CD4-positive, alpha-beta T cell (primary cell): ENCODE data around the gene TMEM132C. TPM values are rescaled to one million over a fixed set of nuclear protein-coding genes. Genes with fewer than 3 reads are reported as not detected.

ENCODE experiments used
- ATAC-seq: fragments of 200-7000 bp; cut with Tn5 transposase; one replicate; pipeline ENCODE4 v1.10.0; 2022; ENCODE audit warnings: mild to moderate bottlenecking; ENCODE audit not compliant: poor library complexity
- CTCF ChIA-PET: fragments of 350-600 bp; sonication (Branson Sonifier 250); formaldehyde crosslinking; loops from one replicate; lab custom pipeline; 2021; ENCODE audit warnings: antibody characterized with exemption, inconsistent platforms; lab: Charles Lee
- POLR2A ChIA-PET: fragments of 350-600 bp; sonication (Branson Sonifier 250); formaldehyde crosslinking; loops from one replicate; lab custom pipeline; 2021; ENCODE audit warnings: antibody characterized with exemption, inconsistent platforms; lab: Charles Lee
- DNase-seq, 14 experiments: peaks; one replicate each; pipeline ENCODE4 v3.0.0-alpha.2; 2013 to 2020; ENCODE audit warnings: mixed read lengths in 2 of 14
- H3K27ac ChIP-seq, 2 donors: one replicate each; pipeline versions ENCODE4 v1.5.1 to v1.7.0; 2013; ENCODE audit warnings: low read length in 2 of 2, low read depth in 1 of 2, mild to moderate bottlenecking in 1 of 2
- H3K27me3 ChIP-seq, 2 experiments: 1 replicate in 1 of 2; 2 replicates in 1 of 2; pipeline versions ENCODE4 v1.6.1 to v1.7.0; 2013; ENCODE audit warnings: low read length in 2 of 2, control low read depth in 1 of 2, mild to moderate bottlenecking in 1 of 2, moderate library complexity in 1 of 2; ENCODE audit not compliant: insufficient read depth in 2 of 2, control insufficient read depth in 1 of 2
- H3K36me3 ChIP-seq: one replicate; pipeline ENCODE4 v1.6.1; 2013; ENCODE audit warnings: low read length, control low read depth; ENCODE audit not compliant: insufficient read depth
- H3K4me1 ChIP-seq: one replicate; pipeline ENCODE4 v1.6.1; 2013; ENCODE audit warnings: low read length, control low read depth; ENCODE audit not compliant: insufficient read depth
- H3K4me3 ChIP-seq: one replicate; pipeline ENCODE4 v1.5.1; 2013; ENCODE audit warnings: mild to moderate bottlenecking, low read length, moderate library complexity
- H3K9me3 ChIP-seq, 2 experiments: 1 replicate in 1 of 2; 2 replicates in 1 of 2; pipeline versions ENCODE4 v1.6.1 to v1.7.0; 2013; ENCODE audit warnings: low read length in 2 of 2, mild to moderate bottlenecking in 2 of 2, control low read depth in 1 of 2, moderate library complexity in 1 of 2; ENCODE audit not compliant: control insufficient read depth in 1 of 2, insufficient read depth in 1 of 2
- H3K27ac Mint-ChIP-seq: one replicate; pipeline ENCODE4 v1.8.0; 2020; ENCODE audit warnings: mixed read lengths
- H3K27me3 Mint-ChIP-seq: one replicate; pipeline ENCODE4 v1.8.0; 2021; ENCODE audit warnings: mixed read lengths
- H3K36me3 Mint-ChIP-seq: one replicate; pipeline ENCODE4 v1.8.0; 2021; ENCODE audit warnings: low read depth, mixed read lengths
- H3K4me1 Mint-ChIP-seq: one replicate; pipeline ENCODE4 v1.8.0; 2021; ENCODE audit warnings: low read depth, mixed read lengths
- H3K4me3 Mint-ChIP-seq: one replicate; pipeline ENCODE4 v1.8.0; 2020; ENCODE audit warnings: mild to moderate bottlenecking, mixed read lengths
- H3K9me3 Mint-ChIP-seq: one replicate; pipeline ENCODE4 v1.8.0; 2020; ENCODE audit warnings: mixed read lengths
- intact Hi-C, 2 experiments: fragments of 100-400 bp; cut with DNase I in 1 of 2; cut with micrococcal nuclease in 1 of 2; formaldehyde crosslinking; loops; one replicate each; pipeline versions ENCODE4 v1.15.1 to v1.9.0; 2023 to 2025; cut with DNase I, micrococcal nuclease
- total RNA-seq, 174 experiments: library from RNA in 2 of 174; stranded (reverse) in 2 of 174; gene quantifications; one replicate each; pipeline ENCODE4 v1.2.3 and lab custom pipeline; 2021 to 2026
- TF ChIP-seq, protein P1 (sequence below): fragments of 200-600 bp; IDR thresholded peaks from one replicate; pipeline ENCODE4 v1.8.0; 2022; ENCODE audit warnings: antibody characterized with exemption, mild to moderate bottlenecking

Gene TMEM132C
- total RNA-seq, 2 experiments from 2014 or later = not detected

GRCh38 chr12:128672893-128673292 lies 405.9 kb downstream of the TMEM132C start:
- H3K4me3 Mint-ChIP-seq = no peak overlapping the region
- no peaks in the 10 kb centered on the region for H3K27me3 Mint-ChIP-seq
- TF ChIP-seq, protein P1, sequence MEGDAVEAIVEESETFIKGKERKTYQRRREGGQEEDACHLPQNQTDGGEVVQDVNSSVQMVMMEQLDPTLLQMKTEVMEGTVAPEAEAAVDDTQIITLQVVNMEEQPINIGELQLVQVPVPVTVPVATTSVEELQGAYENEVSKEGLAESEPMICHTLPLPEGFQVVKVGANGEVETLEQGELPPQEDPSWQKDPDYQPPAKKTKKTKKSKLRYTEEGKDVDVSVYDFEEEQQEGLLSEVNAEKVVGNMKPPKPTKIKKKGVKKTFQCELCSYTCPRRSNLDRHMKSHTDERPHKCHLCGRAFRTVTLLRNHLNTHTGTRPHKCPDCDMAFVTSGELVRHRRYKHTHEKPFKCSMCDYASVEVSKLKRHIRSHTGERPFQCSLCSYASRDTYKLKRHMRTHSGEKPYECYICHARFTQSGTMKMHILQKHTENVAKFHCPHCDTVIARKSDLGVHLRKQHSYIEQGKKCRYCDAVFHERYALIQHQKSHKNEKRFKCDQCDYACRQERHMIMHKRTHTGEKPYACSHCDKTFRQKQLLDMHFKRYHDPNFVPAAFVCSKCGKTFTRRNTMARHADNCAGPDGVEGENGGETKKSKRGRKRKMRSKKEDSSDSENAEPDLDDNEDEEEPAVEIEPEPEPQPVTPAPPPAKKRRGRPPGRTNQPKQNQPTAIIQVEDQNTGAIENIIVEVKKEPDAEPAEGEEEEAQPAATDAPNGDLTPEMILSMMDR = no peak
- no peak for ATAC-seq
- no peak overlapping the region for H3K4me3 ChIP-seq
- H3K9me3 Mint-ChIP-seq = peaks cover 2% of the 10 kb centered on the region
- no peaks in the 10 kb centered on the region for H3K4me1 ChIP-seq
- no peak for DNase-seq
- H3K36me3 ChIP-seq = no peaks in the 10 kb centered on the region
- no peak overlapping the region for H3K27ac ChIP-seq
- no peaks in the 10 kb centered on the region for H3K4me1 Mint-ChIP-seq
- peaks cover 0 to 5% of the 10 kb centered on the region in 2 experiments for H3K9me3 ChIP-seq
- H3K27me3 ChIP-seq = no peaks in the 10 kb centered on the region
- H3K27ac Mint-ChIP-seq = no peak overlapping the region
- POLR2A ChIA-PET = no interaction called here
- no peaks in the 10 kb centered on the region for H3K36me3 Mint-ChIP-seq
- intact Hi-C loops = no loop called here
- CTCF ChIA-PET = no interaction called here

DNA sequence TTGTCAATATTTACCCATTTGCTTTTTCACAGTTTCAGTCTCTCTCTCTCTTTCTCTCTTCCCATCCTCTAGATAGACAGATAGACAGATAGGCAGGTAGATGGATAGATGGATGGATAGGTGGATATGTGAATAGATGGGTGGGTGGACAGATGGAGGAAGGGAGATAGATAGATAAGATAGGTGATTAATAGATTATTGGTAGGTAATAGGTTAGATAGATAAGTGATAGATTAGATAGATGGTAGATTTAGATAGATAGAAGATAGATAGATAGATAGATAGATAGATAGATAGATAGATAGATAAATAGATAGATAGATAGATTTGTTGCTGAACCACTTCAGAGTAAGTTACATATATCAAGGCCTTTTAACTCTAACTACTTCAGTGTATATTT lies 408.6 kb downstream of the TMEM132C start:
- DNase-seq (no peak), ATAC-seq (no peak)
- intact Hi-C loops = no loop called here
- Histone ChIP-seq H3K36me3 (no peaks in the 10 kb centered on the region), H3K4me3 (no peak overlapping the region), H3K27me3 (no peaks in the 10 kb centered on the region), H3K4me1 (no peaks in the 10 kb centered on the region), H3K9me3 (peaks cover 0 to 5% of the 10 kb centered on the region in 2 experiments), H3K27ac (no peak overlapping the region)
- Mint-ChIP-seq H3K4me3 (no peak overlapping the region), H3K36me3 (no peaks in the 10 kb centered on the region), H3K27me3 (no peaks in the 10 kb centered on the region), H3K9me3 (peaks cover 2% of the 10 kb centered on the region), H3K27ac (no peak overlapping the region), H3K4me1 (no peaks in the 10 kb centered on the region)
- TF ChIP-seq, protein P1 = no peak
- ChIA-PET POLR2A (no interaction called here), CTCF (no interaction called here)

DNA sequence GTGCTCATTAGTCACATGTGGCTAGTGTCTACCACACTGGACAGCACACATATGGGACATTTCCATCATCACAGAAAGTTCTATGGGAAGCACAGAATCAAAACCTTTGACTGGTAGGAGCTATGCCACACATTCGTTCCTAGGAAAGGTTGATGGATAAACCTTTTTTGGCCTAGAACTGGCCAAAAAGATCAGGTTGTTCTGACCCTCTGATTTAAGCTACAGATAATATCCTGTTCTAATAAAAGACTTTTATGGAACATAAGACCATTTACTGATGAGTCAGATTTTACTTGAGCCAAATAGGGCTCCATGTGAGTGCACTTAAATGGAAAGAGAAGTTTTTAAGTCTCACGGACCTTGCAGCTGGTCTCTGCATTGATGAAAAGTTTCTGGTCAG lies 413.6 kb downstream of the TMEM132C start:
- peaks cover 0 to 20% of the 10 kb centered on the region in 2 experiments for H3K9me3 ChIP-seq
- POLR2A ChIA-PET = no interaction called here
- TF ChIP-seq, protein P1 = no peak
- Mint-ChIP-seq H3K4me1 (no peaks in the 10 kb centered on the region), H3K4me3 (no peak overlapping the region), H3K27ac (no peak overlapping the region), H3K27me3 (no peaks in the 10 kb centered on the region), H3K36me3 (no peaks in the 10 kb centered on the region), H3K9me3 (no peaks in the 10 kb centered on the region)
- intact Hi-C loops = no loop called here
- H3K27me3 ChIP-seq = no peaks in the 10 kb centered on the region
- no peak for ATAC-seq
- CTCF ChIA-PET = no interaction called here
- H3K27ac ChIP-seq = no peak overlapping the region
- H3K4me3 ChIP-seq = no peak overlapping the region
- H3K36me3 ChIP-seq = no peaks in the 10 kb centered on the region
- H3K4me1 ChIP-seq = no peaks in the 10 kb centered on the region
- DNase-seq = no peak
